GM12864 (cell line): Measurements from ENCODE around the gene CSNK1E.
"Not testable (repeated sequence)": the region's sequence is repeated elsewhere in the genome, so short reads cannot be mapped to it uniquely, and the experiment has no call there.

Source experiments
- DNase-seq: peaks from one replicate; pipeline ENCODE4 v3.0.0-alpha.2; 2011; ENCODE audit warnings: low read depth
- H3K4me3 ChIP-seq: 2 replicates; pipeline ENCODE4 v1.5.1; 2011; ENCODE audit warnings: mild to moderate bottlenecking, low read depth, low read length, control low read depth
- CTCF ChIP-seq: IDR thresholded peaks from 2 replicates; pipeline ENCODE4 v1.5.1; 2011; ENCODE audit warnings: low read depth, mild to moderate bottlenecking, moderate library complexity, low read length, control low read depth, inconsistent platforms; ENCODE audit errors: missing control alignments

CSNK1E gene

DNA sequence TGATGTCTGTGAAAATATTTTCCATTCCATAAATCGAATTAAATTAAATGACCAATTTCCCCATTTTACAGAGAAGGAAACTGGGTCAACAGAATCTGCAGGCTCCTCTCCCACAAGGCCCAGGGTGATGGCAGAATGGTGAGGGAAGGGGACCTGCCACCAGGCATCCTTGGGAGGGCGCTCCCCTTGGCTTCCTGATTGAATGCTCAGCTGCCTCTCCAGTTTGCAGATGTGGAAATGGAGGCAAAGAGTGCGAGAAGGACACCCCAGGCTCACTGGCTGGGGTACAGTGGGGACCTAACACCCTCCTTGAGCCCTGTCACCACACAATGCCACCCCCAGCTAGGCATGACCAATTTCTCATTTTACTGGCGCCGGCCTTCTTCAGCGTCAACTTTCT lies 28.5 kb upstream of the CSNK1E start:
- no peak for TF ChIP-seq CTCF
- no peak overlapping the region for H3K4me3 ChIP-seq
- DNase-seq = no peak

GRCh38 chr22:38339893-38340292 lies 22.7 kb upstream of the CSNK1E start:
- DNase-seq, H3K4me3 ChIP-seq: not testable (repeated sequence)

- DNase-seq = no peak
- no peak for TF ChIP-seq CTCF
- no peak overlapping the region for H3K4me3 ChIP-seq
These were observed 21.6 kb upstream of the CSNK1E start for GRCh38 chr22:38338772-38339379.

GRCh38 chr22:38336699-38337098 lies 19.5 kb upstream of the CSNK1E start:
- no peak for TF ChIP-seq CTCF
- peak overlapping the region; percentile 51; the same call in 1 of the 2 replicates for H3K4me3 ChIP-seq
- no peak for DNase-seq

- no peak for DNase-seq
- TF ChIP-seq CTCF = no peak
- H3K4me3 ChIP-seq = no peak overlapping the region
These were observed 17.8 kb upstream of the CSNK1E start for GRCh38 chr22:38335077-38335476.

DNA sequence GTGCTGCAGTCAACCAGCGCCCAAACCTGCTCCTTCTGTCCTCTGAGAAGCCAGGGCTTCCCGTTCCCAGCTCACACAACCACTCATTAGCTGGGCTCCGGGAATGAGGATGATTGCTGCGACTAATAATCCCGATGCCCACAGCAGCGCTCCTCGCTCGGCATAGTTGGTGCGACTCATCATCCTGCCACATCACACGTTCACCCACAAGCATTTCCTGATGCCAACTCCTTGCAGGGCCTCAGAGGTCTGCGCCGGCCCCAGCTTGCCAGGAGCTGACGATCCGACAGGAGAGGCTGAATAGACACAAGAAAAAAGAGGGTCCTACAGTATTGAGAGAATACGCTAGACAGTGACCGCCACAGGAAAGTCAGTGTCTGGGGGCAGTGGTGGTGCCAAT lies 10.6 kb upstream of the CSNK1E start:
- DNase-seq = no peak
- TF ChIP-seq CTCF = no peak
- no peak overlapping the region for H3K4me3 ChIP-seq

DNA sequence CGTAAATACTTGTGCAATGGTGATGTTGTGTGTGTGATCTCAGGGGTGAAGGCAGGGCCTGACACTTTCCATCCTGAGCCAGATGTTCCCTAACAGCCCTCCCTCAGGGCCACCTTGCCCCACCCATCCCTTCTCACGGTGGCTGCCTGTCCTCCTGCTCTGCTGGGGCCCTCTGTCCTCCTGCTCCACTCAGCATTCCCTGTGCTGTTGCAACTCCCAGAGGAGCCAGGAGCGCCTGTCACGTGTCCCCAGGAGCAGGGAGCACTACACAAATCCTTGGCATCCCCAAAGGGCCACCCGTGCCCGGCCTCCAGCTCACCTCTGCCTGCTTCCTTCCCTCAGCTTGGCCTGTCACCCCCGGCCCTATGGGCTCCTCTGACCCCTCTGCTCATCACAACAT lies 10.2 kb upstream of the CSNK1E start:
- H3K4me3 ChIP-seq = no peak overlapping the region
- no peak for TF ChIP-seq CTCF
- DNase-seq = no peak
